GM19372 (cell line): ENCODE data around the gene CTXN3.

Experiments used
- ATAC-seq: cut with Tn5 transposase; IDR thresholded peaks from one replicate; pipeline ENCODE4 v1.9.1; 2021; ENCODE audit warnings: mild to moderate bottlenecking, low read depth, moderate library complexity; ENCODE audit not compliant: unreplicated experiment

Gene CTXN3

DNA sequence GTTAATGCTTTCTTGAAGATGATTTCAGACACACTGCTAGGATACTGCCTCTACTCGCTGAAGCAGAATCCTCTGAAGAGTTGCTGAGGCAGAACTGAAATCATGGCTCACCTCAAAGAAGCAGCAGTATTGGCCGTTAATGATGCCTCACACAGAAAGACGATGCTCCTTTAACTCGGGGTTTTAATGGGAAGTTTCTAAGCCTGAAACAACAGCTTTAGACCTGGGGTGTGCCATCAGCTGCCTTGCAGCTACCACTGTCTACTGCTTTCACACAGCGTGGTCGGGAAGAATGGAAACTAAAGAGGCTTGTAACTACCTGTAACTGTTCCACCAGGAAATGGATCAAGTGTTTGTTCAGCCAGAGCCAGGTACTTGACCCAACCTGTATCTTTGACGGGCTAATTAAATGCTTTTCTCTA, at the start of gene CTXN3:
TSS of gene CTXN3 (plus strand) at position 65 of the 422 bp plus-strand sequence. CDS start 8,440 bp downstream, outside the sequence.
- no peak for ATAC-seq

DNA sequence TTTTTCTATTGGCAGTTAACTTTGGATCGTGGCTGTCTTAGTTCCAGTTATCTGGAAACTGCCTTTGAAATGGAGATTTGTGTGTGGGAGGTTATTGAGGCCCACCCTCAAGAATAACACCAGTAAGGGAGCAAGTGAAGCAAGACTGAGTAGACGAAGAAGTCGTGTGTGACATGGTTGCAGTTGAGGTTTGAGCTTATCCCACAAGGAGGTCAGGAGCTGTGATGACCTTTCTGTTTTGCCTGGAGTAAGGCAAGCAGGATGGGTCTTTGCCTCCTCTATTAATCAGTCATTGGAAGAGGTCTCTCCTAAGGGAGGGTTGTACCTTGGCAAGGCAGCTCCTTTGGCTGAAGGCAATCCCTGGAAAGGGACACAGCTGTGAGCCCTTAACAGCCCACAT, 49.6 kb upstream of the CTXN3 start:
- ATAC-seq = no peak

DNA sequence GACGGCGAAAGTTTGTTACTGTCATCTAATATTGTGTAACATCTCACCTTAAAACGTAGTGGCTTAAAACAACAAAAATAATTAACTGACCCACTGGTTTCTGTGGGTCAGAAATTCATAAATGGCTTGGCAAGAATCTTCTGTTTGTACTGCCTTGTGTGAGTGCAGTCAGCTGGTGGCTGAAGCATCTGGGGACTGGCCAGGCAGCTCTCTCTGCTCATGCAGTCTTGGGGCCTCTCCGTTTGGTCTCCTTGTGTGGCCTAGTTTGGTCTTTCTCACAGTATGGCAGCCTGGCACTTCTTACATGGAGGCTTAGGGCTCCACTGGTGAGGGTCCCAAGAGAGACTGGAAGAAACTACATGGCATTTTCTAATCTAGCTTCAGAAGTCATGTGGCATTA, 49.0 kb upstream of the CTXN3 start:
- no peak for ATAC-seq

DNA sequence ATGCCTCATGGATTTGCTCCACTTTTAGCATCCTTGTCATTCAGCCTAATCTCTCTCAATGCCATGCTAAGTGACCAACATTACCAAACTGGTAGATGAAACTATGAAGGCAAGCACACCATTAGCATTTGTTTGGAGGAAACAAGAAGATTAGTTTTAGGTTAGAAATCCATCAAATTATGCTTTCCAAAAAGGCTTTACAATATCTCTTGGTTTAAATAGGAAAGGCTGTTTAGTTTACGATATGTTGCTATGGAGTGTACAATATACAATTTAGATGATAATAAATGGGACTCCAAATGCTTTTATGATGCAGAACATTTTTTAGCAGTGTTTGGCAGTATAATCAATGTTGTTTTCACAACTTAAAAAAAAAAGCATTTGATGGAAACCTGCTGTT, 47.8 kb upstream of the CTXN3 start:
- no peak for ATAC-seq

DNA sequence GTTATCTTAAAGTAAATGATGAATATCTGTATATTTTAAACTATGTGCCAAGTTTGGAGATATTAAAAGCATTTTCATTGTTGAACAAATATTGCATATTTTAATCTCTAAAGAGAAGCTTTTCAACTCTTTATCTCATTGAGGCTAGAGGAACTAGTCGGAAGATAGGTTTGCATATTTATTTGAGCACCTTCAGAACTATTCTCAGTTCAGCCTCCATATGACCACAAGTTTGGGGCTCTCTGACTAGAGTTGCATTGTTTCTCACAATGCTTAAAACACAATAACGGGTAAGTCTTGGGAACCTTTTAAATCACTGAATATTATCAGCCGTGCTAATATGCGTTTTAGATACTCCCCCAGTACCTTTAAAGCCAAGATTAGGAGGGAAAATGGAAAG, 47.3 kb upstream of the CTXN3 start:
- no peak for ATAC-seq

DNA sequence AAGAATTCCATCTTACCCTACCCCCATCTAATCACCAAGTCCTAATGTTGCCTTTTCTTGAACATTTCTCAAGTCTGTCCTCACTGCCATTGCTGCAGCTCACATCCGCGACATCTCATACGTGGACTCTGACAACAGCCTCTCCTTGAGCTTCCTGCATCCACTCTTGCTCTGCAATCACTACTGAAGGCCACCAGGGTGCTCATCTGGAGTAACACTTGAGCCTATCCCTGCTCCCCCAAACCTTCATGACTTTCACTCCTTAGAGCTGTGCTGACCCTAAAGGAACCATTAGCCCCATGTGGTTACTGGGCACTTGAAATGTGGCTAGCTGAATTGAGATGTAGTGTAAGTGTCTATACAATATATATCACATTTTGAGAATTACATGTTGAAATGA, 46.4 kb upstream of the CTXN3 start:
- no peak for ATAC-seq

DNA sequence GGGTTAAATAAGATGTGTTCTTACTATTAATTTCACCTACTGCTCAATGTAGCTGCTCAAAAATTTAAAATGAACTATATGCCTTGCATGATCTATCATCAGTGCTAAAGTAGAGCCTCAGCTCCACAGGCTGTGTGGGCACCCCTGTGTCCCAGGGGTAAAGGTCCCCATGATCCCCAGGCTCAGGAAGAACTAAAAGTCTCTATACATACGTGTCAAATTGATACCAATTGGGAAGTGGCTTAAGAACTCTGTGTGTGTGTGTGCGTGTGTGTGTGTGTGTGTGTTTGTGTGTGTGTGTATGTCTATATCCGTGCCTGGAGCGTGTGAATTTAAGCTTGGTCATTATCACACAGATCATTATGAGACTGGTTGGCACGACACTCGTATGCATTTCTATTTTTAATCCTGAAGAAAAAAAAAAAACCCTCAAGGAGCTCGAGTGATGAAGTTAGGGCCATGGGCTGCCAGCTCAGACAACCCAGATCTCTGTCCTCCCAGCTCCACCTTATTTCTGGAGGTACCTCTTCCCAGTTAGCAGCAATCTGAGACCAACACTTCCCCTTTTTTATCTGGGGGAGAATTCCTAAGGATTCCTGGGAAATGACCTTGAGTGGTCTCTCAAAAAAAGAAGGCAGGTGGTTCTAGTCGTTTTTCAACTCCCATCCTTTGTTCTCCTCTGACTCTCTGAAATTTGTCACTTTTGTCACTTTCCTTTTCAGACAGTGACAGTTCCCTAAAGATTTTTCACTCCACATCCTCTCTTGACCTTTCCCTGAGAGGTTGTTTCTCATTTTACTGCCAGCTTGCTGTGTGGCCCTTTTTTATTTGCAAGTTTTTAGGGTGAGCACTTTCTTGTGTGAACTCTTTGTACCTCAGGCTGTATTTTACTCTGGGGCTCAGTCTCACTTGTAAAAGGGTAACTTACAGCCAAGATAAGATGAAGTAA, 45.7 kb upstream of the CTXN3 start:
- no peak for ATAC-seq

DNA sequence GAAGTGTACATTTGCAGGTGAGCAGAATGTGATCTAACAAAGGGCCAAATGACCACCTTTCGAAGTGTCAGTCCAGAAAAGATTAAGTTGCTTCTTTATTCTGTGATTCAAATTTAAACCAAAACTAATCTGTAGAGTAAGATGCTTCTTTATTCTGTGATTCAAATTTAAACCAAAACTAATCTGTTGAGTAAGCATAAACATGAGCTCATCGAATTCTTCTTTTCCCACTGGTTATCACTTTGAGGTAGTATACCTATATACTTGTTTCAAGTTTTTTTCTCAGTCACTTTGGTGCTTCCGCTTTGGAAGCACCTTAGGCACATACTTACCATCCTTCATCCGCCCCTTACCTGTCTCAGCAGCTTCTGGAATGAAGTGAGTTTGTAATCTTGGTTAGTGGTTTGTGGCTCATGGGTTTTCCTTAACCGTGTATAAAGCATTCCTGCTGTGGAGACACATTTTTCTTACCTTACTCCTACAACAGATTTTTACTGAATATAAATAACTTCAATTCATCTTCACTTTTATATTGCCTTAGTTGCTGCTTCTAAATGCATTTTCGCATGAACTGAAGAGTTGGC, 40.7 kb upstream of the CTXN3 start:
- ATAC-seq = no peak

DNA sequence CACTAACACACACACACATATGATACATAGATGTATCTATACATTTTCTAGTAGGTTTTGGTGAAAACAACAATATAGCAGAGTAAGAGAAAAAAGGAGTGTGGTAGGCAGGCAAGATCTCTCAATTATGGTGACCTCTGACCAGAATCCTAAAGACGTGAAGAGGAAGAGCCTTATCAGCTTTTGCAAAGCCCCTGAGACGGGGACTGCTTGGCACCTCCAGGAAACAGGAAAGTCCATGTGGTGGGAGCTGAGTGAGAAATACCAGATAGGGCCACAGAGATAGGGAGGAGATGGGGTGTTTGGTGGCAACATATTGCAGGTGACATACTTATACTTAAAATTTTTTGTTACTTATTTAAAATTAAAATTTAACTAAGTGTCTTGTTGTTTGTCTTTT, 39.9 kb upstream of the CTXN3 start:
- ATAC-seq = no peak

DNA sequence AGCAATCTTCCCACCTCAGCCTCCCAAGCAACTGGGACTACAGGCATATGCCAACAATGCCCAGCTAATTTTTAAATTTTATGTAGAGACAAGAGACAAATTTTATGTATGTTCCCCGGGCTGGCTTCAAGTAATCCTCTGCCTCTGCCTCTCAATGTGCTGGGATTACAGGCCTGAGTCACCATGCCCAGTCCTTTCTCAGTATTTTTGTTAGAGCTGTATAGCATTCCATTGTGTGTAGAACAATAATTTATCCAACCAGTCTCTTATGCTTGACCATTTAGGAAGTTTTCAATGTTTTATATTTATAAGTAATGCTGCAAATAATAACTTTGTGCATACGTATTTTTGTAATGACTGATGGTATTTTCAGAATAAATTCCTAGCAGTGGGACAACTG, 38.9 kb upstream of the CTXN3 start:
- no peak for ATAC-seq

DNA sequence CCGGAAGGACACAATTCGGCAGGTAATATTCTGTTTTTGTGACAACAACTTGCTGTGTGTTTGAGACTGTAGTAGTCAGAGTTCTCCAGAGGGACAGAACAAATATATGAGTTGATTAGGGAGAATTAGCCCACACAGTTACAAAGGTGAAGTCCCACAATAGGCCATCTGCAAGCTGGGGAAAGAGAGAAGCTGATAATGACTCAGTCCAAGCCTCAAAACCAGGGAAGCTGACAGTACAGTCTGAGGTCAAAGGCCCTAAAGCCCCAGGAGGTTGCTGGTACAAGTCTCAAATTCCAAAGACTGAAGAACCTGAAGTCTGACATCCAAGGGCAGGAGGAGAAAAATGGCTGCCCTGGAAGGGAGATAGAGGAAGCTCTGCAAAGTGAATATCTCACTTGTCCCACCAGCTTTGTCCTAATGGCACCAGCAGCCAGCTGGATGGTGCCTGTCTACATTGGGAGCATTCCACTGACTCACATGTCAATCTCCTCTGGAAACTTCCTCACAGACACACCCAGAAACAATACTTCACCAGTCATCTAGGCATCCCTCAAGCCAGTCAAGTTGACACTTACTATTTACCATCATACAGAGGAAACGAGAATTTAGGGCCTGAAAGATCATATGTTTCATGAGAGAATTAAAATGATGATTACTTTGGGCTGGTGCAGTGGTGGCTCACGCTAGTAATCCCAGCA, 36.3 kb upstream of the CTXN3 start:
- no peak for ATAC-seq

DNA sequence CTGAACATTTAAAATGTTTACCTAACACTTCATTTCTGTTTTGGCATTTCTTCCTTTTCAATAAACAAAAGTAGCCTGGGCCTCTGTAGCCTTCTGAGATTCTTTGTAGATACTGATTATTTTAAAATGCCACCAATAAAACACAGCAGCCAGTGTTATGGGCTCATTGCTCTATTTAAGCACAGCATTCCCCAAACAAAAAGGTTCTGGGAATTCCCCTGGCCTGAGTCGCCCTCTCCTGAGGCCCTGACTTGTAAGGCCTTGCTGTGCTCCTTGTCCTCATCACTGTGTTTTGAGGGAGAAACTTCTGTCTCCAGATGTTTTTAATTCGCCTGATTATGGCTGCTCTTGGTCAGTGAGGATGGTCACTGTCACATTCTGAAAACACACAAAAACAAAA, 33.0 kb upstream of the CTXN3 start:
- ATAC-seq = no peak

DNA sequence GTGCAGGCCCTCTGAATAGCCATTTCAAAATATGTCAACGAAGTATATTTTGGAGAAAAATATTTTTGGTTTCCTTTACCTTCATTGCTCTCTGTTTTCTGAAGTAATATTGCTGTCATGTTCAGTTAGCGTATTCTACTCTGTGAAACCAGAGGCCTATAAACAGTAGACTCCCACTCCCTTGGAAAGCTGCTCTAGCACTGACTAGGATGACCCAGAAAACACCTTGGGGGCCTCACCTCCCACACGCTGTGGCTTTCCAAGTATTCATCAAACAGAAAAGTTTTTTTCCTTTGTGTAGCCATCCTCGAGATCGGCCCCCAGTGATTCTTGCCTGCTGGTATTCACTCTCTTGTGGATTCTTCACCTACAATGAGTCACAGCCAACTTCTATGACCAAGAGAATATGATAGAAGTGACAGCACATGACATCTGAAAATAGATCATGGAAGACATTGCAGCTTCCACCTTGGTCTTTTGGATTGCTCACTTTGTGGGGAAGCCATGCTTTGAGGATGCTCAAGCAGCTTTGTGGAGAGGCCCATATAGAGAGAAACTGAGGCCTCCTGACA, 28.9 kb upstream of the CTXN3 start:
- ATAC-seq = no peak

DNA sequence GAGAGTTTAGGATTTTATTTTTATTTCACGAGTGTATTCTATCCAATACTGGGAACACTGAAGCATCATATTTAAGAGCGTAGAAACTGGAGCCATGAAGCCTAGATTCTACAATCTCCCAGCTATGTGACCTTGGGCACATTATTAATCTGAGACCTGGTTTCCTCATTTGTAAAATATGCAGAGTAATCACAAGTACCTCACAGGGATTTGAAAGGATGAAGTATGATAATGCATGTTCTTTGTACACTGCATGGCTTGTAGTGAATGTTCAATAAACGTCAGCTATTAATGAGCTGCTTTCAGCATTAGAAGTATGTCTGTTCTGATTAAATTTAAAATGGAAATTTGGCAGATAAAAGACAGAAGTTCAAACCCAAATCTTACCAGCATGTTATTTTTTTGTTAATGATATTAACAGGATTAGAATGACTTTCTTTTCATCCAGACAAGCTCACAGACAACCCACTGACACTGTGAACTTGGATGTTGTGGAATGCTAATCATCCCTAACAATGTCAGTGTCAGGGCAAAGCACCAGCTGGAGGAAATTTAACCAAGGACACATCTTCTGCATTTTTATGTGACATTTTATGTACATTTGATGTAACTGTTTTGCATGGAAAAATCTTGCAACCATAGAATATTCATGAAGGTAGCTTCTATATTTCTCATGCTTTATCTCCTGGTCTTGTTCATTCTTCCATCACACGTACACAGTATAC, 27.1 kb upstream of the CTXN3 start:
- no peak for ATAC-seq

DNA sequence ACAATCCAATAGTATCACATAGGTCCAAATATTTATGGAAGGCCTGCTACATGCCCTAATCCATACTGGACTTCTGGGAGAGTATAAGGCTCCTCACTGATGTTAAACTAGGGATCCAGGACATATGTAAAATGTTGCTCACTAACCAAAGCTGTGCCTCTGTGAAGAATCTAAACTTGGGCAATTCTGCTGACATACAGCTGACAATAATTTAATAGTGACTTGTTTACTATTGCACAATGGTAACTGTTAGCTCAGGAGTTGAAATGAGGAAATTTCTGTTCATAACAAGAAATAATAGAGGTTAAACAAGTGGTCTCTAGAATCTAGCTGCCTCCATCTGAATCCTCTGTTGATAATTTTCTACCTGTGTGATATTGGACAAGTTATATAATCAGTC, 14.9 kb upstream of the CTXN3 start:
- no peak for ATAC-seq

DNA sequence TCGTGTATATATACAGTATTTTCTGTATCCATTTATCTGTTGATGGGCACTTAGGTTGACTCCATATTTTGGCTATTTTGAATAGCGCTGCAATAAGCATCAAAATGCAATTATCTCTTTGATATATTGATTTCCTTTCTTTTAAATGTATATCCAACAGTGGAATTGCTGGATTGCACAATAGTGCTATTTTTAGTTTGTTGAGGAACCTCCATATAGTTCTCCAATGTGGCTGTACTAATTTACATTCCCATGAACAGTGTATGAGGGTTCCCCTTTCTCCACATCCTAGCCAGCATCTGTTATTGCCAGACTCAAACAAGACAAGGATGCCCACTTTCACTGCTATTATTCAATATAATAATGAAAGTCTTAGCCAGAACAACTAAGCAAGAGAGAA, 9.1 kb upstream of the CTXN3 start:
- ATAC-seq = no peak

DNA sequence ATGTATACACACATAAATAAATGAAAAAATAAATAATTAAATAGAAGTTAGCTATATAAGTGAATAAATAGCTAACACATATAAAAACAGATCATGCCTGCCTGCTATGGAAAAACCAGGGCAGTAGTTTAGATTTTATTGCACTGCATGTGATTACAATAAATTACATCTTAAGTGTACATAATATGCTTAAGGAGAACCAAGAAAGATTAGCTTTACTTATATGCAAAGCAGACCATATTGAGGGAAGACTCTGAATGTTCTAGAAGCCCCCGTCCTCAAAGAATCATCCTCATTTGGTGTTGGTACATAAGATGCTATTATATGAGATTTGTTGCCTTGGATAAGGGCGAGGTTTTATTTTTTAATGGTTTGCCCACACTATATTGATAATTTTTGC, 5.9 kb upstream of the CTXN3 start:
- ATAC-seq = no peak

DNA sequence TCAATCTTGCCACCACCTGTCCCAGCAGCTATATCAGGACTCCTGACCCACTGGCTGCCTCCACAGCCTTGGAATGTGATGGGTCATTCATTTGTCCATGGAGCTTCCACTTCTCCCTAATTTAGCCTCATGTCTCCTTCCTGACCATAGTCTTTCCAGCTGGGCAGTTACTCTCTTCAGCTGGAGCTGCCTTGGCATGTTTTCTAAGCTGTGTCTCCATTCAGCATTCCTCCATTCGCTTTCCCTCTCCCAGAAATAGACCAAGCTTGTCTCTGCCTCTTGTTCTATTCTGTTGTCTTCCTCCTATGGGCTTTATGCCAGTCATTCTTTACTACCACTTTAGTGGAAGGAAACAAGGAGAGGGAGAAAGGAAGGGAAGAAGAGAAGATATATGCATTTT, 5.3 kb upstream of the CTXN3 start:
- no peak for ATAC-seq

DNA sequence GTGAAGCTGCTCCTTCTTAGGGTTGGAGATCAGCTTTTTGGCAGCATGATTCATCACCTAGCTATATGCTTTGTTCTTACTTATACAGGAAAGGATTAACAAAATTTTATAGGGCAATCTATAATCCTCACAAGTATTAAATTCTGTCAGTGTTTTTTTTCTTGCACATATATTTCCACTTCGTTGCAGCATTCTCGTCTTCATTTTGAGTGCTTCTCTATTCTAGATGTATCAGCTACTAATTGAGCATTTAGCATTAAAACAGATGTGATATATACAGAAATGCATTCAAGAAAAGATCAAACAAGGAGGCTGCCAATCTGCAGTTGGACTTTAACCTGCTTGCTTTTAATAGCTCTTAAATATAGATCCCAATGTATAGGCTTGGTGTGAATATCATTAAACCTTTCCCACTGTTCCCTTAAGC, 3.6 kb upstream of the CTXN3 start:
- no peak for ATAC-seq

DNA sequence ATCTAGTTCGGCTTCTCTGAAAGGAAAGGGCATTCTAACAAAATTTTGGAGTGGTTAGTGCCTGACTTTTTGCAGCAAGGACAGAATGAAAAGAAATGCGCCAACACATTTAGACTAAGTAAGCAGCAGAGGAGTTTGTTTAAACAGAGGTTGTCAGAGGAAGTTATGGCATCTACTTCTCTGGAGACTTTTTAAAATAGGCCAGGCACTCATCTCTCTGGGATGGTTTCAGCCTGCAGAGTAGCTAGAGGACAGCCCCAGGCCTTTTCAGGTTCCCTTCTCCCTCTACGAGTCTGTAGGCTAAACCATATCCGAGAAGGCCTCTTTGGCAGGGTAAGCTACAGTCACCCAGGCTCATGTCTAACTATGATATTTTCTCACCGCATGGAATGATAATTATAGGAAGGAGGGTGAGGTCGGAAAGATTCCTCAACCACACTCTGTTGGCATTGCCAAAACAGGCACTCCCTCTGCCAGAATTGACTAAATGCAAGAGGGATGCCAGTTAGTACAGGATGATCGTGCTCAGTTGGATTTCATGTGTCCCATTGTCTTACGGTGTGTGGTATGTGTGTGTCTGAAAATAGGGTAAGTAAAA, 1.4 kb upstream of the CTXN3 start:
- no peak for ATAC-seq
